ENCODE measurements around the gene MUS81. TPM values are rescaled to one million over a fixed set of nuclear protein-coding genes. Genes with fewer than 3 reads are reported as not detected.
A peak's percentile ranks its signal among the peaks of the same experiment; 100 is the strongest.

MUS81 gene
- polyA plus RNA-seq, 4 donors = 45.3 to 118 (median 73.8) TPM

DNA sequence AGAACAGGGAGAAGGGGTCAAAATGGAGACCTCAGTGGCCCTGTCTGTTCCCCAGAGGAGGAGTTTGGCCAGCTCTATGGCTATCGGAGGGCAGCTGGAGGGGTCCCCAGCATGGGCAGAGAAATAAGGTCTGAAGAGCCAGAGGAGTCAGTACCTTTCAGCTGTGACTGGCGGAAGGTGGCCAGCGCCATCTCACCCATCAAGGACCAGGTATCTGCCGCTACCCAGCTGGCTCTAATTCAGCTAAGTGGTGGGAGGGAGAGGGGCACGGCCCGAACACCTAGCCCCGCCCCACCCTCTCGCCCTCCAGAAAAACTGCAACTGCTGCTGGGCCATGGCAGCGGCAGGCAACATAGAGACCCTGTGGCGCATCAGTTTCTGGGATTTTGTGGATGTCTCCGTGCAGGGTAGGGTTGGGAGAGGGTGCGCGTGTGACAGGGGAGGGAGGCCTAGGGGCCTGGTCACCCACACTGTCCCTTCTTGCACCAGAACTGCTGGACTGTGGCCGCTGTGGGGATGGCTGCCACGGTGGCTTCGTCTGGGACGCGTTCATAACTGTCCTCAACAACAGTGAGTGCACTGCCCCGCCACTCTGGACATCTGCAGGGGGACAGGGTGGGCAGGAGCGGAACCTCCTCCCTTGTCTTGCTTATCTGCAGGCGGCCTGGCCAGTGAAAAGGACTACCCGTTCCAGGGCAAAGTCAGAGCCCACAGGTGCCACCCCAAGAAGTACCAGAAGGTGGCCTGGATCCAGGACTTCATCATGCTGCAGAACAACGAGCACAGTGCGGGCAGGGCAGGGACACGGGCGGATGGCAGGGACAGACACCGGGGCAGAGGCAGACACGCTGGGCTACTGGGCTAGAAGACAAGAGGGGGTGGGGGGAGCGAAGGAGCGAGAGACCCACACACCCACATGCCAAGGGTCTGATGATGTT is 22.2 kb downstream of the MUS81 start:
- Histone ChIP-seq H3K36me3 (ENCODE audit: control insufficient read depth in 3 of 3, insufficient read depth in 2 of 3, low read depth in 1 of 3, low read length in 3 of 3) (peaks cover 0 to 68% (median 13%) of the 10 kb centered on the region in 3 donors), H3K4me1 (ENCODE audit: control insufficient read depth in 3 of 3, insufficient read depth in 2 of 3, low read depth in 1 of 3, low read length in 2 of 3) (peaks cover 4 to 25% (median 5%) of the 10 kb centered on the region in 3 donors), H3K4me3 (ENCODE audit: low read depth in 1 of 3, low read length in 3 of 3) (no peak overlapping the region), H3K27ac (ENCODE audit: low read depth in 1 of 3, low read length in 2 of 3) (no peak overlapping the region), H3K27me3 (ENCODE audit: control insufficient read depth in 3 of 3, insufficient read depth in 3 of 3, low read length in 3 of 3) (no peaks in the 10 kb centered on the region), H3K9me3 (ENCODE audit: control insufficient read depth in 2 of 2, insufficient read depth in 1 of 2, low read depth in 1 of 2, low read length in 1 of 2) (no peaks in the 10 kb centered on the region)
- WGBS, 3 donors = 88 to 93% (median 92%) methylated on average over 30 of the region's 30 CpGs
- DNase-seq (no peak), FAIRE-seq (no peak)

DNA sequence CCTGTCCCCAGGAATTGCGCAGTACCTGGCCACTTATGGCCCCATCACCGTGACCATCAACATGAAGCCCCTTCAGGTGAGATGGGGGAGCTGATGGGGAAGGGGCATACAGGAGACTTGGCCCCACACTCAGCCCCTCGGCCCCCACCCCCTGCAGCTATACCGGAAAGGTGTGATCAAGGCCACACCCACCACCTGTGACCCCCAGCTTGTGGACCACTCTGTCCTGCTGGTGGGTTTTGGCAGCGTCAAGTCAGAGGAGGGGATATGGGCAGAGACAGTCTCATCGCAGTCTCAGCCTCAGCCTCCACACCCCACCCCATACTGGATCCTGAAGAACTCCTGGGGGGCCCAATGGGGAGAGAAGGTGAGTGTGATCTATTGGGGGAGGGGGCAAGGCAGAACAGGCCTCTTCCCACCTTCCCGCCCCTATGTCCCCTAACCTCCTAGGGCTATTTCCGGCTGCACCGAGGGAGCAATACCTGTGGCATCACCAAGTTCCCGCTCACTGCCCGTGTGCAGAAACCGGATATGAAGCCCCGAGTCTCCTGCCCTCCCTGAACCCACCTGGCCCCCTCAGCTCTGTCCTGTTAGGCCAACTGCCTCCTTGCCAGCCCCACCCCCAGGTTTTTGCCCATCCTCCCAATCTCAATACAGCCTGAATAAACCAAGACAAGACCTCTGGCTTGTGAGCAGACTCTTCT is 23.0 kb downstream of the MUS81 start:
- peaks cover 0 to 69% (median 13%) of the 10 kb centered on the region in 3 donors for H3K36me3 ChIP-seq (ENCODE audit: control insufficient read depth in 3 of 3, insufficient read depth in 2 of 3, low read depth in 1 of 3, low read length in 3 of 3)
- no peak for FAIRE-seq
- DNase-seq = no peak
- no peak overlapping the region for H3K4me3 ChIP-seq (ENCODE audit: low read depth in 1 of 3, low read length in 3 of 3)
- 92 to 94% (median 94%) methylated on average over 12 to 13 of the region's 13 CpGs for WGBS, 3 donors
- H3K9me3 ChIP-seq (ENCODE audit: control insufficient read depth in 2 of 2, insufficient read depth in 1 of 2, low read depth in 1 of 2, low read length in 1 of 2) = no peaks in the 10 kb centered on the region
- H3K4me1 ChIP-seq (ENCODE audit: control insufficient read depth in 3 of 3, insufficient read depth in 2 of 3, low read depth in 1 of 3, low read length in 2 of 3) = peaks cover 8 to 30% (median 9%) of the 10 kb centered on the region in 3 donors
- H3K27me3 ChIP-seq (ENCODE audit: control insufficient read depth in 3 of 3, insufficient read depth in 3 of 3, low read length in 3 of 3) = no peaks in the 10 kb centered on the region
- no peak overlapping the region for H3K27ac ChIP-seq (ENCODE audit: low read depth in 1 of 3, low read length in 2 of 3)

DNA sequence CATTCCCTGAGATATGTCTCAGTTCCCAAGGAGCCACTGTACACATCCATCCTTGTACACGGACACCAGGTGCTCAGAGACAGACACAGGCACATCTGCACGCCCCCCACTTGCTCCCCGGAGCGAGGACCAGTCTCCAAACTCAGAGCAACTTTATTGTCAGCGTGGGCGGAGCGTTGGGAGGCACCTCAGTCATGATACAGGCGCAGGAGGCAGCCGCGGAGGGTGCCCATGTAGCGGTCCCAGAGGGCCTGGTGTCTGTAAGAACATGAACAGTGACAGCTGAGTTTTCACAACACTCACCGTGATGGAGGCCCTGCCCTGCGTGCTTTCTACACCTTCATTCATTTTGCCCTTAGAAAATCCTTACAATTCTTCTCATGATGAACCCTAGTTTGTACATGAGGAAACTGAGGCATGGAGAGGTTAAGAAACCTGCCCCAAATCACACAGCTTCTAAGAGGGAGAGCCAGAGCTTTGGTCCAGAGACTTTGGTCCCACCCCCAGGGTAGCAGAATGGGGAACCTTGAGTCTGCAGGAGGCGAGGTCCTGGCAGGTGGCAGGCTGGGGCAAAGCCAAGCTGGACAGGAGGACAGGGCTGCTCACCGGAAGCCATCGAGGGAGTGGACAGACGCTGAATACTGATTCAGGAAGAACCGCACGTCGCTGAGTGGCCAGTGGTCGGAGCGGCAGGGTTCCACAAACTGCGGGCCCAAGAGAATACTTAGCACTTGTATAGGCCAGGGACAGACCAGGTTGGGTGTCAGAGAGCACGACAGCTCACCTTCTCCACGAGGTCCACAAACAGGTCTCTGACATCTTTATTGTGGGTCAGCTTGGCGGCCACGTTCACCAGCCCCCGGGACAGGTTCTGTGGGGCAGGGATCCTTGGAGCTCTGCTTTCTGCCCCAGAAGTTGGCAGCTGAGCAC is 23.8 kb downstream of the MUS81 start:
- 81 to 87% (median 83%) methylated on average over 28 of the region's 28 CpGs for WGBS, 3 donors
- Histone ChIP-seq H3K27ac (ENCODE audit: low read depth in 1 of 3, low read length in 2 of 3) (no peak overlapping the region), H3K27me3 (ENCODE audit: control insufficient read depth in 3 of 3, insufficient read depth in 3 of 3, low read length in 3 of 3) (peaks cover 0 to 2% (median 0%) of the 10 kb centered on the region in 3 donors), H3K36me3 (ENCODE audit: control insufficient read depth in 3 of 3, insufficient read depth in 2 of 3, low read depth in 1 of 3, low read length in 3 of 3) (peaks cover 0 to 69% (median 13%) of the 10 kb centered on the region in 3 donors), H3K9me3 (ENCODE audit: control insufficient read depth in 2 of 2, insufficient read depth in 1 of 2, low read depth in 1 of 2, low read length in 1 of 2) (no peaks in the 10 kb centered on the region), H3K4me3 (ENCODE audit: low read depth in 1 of 3, low read length in 3 of 3) (no peak overlapping the region), H3K4me1 (ENCODE audit: control insufficient read depth in 3 of 3, insufficient read depth in 2 of 3, low read depth in 1 of 3, low read length in 2 of 3) (peaks cover 8 to 35% (median 9%) of the 10 kb centered on the region in 3 donors)
- FAIRE-seq = no peak
- no peak for DNase-seq

DNA sequence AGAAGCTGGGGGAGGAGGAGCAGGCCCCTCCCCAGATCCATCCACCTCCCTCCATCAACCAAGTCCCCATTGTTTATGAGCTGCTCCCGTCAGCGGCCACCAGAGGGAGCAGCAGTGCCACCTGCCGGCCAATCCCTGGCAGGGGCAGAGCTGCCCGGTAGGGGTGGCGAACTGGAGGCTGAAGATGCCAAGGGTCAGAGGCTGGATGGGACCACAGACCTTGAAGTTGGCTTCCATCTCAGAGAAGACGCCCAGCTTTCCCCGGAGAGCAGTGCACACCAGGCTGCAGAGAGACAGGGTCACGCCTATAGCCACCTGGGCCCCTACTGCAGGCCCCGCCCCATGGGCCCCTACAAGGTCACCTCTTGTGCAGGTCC is 24.5 kb downstream of the MUS81 start:
- no peak for FAIRE-seq
- Histone ChIP-seq H3K27ac (ENCODE audit: low read depth in 1 of 3, low read length in 2 of 3) (peak overlapping the region in 1 of 3 donors; percentile 4), H3K36me3 (ENCODE audit: control insufficient read depth in 3 of 3, insufficient read depth in 2 of 3, low read depth in 1 of 3, low read length in 3 of 3) (peaks cover 0 to 69% (median 13%) of the 10 kb centered on the region in 3 donors), H3K9me3 (ENCODE audit: control insufficient read depth in 2 of 2, insufficient read depth in 1 of 2, low read depth in 1 of 2, low read length in 1 of 2) (no peaks in the 10 kb centered on the region), H3K4me3 (ENCODE audit: low read depth in 1 of 3, low read length in 3 of 3) (no peak overlapping the region), H3K27me3 (ENCODE audit: control insufficient read depth in 3 of 3, insufficient read depth in 3 of 3, low read length in 3 of 3) (peaks cover 0 to 8% (median 0%) of the 10 kb centered on the region in 3 donors), H3K4me1 (ENCODE audit: control insufficient read depth in 3 of 3, insufficient read depth in 2 of 3, low read depth in 1 of 3, low read length in 2 of 3) (peaks cover 8 to 41% (median 11%) of the 10 kb centered on the region in 3 donors)
- peak; percentile 74 to 85 for DNase-seq
- 12 to 20% (median 15%) methylated on average over 9 of the region's 9 CpGs for WGBS, 3 donors

DNA sequence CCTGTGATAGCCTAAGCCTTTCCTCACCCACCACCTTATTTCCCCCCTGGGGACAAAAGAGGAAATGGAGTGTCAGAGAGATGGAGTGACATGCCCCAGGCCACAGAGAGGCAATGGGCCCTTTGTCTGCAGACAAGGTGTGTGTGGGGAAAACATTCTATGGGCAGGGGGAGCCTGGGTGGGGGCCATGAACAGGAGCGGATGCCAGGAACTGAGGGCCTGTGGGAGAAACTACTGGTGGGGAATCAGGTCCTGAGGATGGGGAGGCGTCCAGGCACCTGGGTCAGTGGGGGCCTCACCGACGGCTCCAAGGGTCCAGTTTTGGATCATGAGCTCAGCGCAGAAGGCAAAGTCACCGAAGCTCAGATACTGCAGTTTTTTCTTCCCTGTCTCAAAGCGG is 25.0 kb downstream of the MUS81 start:
- H3K4me3 ChIP-seq (ENCODE audit: low read depth in 1 of 3, low read length in 3 of 3) = no peak overlapping the region
- H3K36me3 ChIP-seq (ENCODE audit: control insufficient read depth in 3 of 3, insufficient read depth in 2 of 3, low read depth in 1 of 3, low read length in 3 of 3) = peaks cover 0 to 65% (median 13%) of the 10 kb centered on the region in 3 donors
- 93 to 97% (median 95%) methylated on average over 7 of the region's 7 CpGs for WGBS, 3 donors
- no peak for FAIRE-seq
- DNase-seq = no peak
- H3K27me3 ChIP-seq (ENCODE audit: control insufficient read depth in 3 of 3, insufficient read depth in 3 of 3, low read length in 3 of 3) = peaks cover 0 to 9% (median 0%) of the 10 kb centered on the region in 3 donors
- H3K9me3 ChIP-seq (ENCODE audit: control insufficient read depth in 2 of 2, insufficient read depth in 1 of 2, low read depth in 1 of 2, low read length in 1 of 2) = no peaks in the 10 kb centered on the region
- H3K4me1 ChIP-seq (ENCODE audit: control insufficient read depth in 3 of 3, insufficient read depth in 2 of 3, low read depth in 1 of 3, low read length in 2 of 3) = peaks cover 8 to 47% (median 11%) of the 10 kb centered on the region in 3 donors
- no peak overlapping the region for H3K27ac ChIP-seq (ENCODE audit: low read depth in 1 of 3, low read length in 2 of 3)

DNA sequence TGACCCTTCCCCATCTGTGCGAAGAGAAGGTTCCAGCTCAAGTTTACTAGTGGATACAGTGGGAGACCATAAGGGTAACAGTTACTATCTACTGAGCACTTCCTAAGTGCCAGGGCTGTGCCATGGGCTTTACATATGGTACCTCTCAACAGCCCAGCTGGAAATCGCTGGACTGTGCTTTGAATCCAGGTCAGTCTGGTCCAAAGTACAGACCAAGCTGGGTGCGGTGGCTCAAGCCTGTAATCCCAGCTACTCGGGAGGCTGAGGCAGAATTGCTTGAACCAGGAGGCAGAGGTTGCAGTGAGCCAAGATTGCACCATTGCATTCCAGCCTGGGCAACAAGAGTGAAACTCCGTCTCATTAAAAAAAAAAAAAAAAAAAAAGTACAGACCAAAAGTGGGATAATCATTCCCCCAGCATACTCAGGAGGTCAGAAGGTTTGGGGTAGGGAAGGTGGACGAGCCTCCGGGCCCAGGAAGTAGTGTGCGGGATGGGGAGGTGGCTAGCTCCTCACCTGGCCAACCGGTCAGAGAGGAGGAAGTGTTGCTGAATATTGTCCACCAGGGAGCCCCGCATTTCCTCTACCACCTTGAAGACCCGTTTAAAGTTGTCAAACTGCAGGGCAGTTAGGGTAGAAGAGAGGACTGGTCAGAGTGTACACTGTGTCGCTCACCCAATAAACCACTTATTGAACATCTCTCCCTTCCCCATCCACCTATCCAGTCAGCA is 25.7 kb downstream of the MUS81 start:
- H3K27ac ChIP-seq (ENCODE audit: low read depth in 1 of 3, low read length in 2 of 3) = peak overlapping the region in 2 of 3 donors; percentile 64 to 95
- peaks cover 0 to 9% (median 0%) of the 10 kb centered on the region in 3 donors for H3K27me3 ChIP-seq (ENCODE audit: control insufficient read depth in 3 of 3, insufficient read depth in 3 of 3, low read length in 3 of 3)
- H3K36me3 ChIP-seq (ENCODE audit: control insufficient read depth in 3 of 3, insufficient read depth in 2 of 3, low read depth in 1 of 3, low read length in 3 of 3) = peaks cover 0 to 61% (median 13%) of the 10 kb centered on the region in 3 donors
- H3K4me3 ChIP-seq (ENCODE audit: low read depth in 1 of 3, low read length in 3 of 3) = no peak overlapping the region
- no peaks in the 10 kb centered on the region for H3K9me3 ChIP-seq (ENCODE audit: control insufficient read depth in 2 of 2, insufficient read depth in 1 of 2, low read depth in 1 of 2, low read length in 1 of 2)
- FAIRE-seq (no peak), DNase-seq (peak in 1 of 2 donors; percentile 70)
- WGBS, 3 donors = 67 to 88% (median 77%) methylated on average over 12 of the region's 12 CpGs
- H3K4me1 ChIP-seq (ENCODE audit: control insufficient read depth in 3 of 3, insufficient read depth in 2 of 3, low read depth in 1 of 3, low read length in 2 of 3) = peaks cover 8 to 47% (median 11%) of the 10 kb centered on the region in 3 donors

DNA sequence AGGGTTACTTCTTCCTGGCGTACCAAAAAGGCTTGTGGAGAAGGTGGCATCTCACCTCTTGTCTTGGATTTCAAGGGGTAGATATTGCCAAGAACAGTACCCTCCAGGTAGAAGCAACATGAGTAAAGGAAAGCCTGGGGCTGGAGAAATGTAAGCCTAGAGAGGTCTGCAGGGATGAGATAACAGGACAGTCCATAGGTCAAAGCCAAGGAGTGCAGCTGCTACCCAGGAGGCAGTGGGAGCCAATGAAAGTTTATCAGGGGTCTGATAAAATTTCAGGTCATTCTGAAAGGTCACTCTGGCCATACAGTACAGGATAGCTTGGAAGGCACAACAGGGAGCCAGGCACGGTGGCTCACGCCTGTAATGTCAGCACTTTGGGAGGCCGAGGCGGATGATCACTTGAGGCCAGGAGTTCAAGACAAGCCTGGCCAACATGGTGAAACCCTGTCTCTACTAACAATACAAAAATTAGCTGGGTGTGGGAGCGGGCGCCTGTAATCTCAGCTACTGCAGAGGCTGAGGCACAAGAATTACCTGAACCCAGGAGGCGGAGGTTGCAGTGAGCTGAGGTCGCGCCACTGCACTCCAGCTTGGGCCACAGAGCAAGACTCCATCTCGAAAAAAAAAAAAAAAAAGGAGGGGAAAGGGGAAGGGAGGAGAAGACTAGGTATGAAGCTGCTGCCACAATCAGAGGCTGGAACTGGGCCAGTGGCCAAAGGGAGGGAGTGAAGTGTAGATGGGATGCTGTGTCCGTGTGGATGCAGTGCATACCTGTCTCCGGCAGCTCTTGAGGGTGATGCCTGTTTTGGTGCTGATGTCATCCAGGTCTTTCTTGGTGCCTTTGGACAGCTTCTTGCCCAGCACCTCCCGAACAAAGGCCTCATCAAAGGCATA is 26.8 kb downstream of the MUS81 start:
- peak overlapping the region in 2 of 3 donors; percentile 73 to 74 for H3K4me3 ChIP-seq (ENCODE audit: low read depth in 1 of 3, low read length in 3 of 3)
- H3K27ac ChIP-seq (ENCODE audit: low read depth in 1 of 3, low read length in 2 of 3) = peak overlapping the region; percentile 84 to 97 (median 95)
- H3K36me3 ChIP-seq (ENCODE audit: control insufficient read depth in 3 of 3, insufficient read depth in 2 of 3, low read depth in 1 of 3, low read length in 3 of 3) = peaks cover 0 to 50% (median 13%) of the 10 kb centered on the region in 3 donors
- DNase-seq (peak in 1 of 2 donors; percentile 60), FAIRE-seq (no peak)
- H3K27me3 ChIP-seq (ENCODE audit: control insufficient read depth in 3 of 3, insufficient read depth in 3 of 3, low read length in 3 of 3) = peaks cover 0 to 16% (median 0%) of the 10 kb centered on the region in 3 donors
- WGBS, 3 donors = 71 to 79% (median 75%) methylated on average over 14 of the region's 14 CpGs
- H3K9me3 ChIP-seq (ENCODE audit: control insufficient read depth in 2 of 2, insufficient read depth in 1 of 2, low read depth in 1 of 2, low read length in 1 of 2) = no peaks in the 10 kb centered on the region
- H3K4me1 ChIP-seq (ENCODE audit: control insufficient read depth in 3 of 3, insufficient read depth in 2 of 3, low read depth in 1 of 3, low read length in 2 of 3) = peaks cover 8 to 57% (median 11%) of the 10 kb centered on the region in 3 donors
